H1 (cell line): ENCODE measurements around the gene NXN. TPM values are rescaled to one million over a fixed set of nuclear protein-coding genes. Genes with fewer than 3 reads are reported as not detected.

Experiments used
- CTCF ChIA-PET: fragments of 300-600 bp; sonication (Branson Sonifier 250); formaldehyde crosslinking; loops from one replicate; lab custom pipeline; 2021; ENCODE audit not compliant: partially characterized antibody; lab: Charles Lee
- POLR2A ChIA-PET: fragments of 300-600 bp; sonication (Branson Sonifier 250); formaldehyde crosslinking; loops from one replicate; lab custom pipeline; 2021; ENCODE audit warnings: inconsistent platforms; ENCODE audit not compliant: partially characterized antibody; lab: Charles Lee
- DNase-seq, 2 experiments: peaks; one replicate each; pipeline versions ENCODE4 v3.0.0 to v3.0.0-alpha.2; 2010 to 2022; ENCODE audit warnings: low spot score in 2 of 2, low read depth in 1 of 2, mixed read lengths in 1 of 2
- FAIRE-seq: peaks from 2 replicates; lab custom pipeline; 2011; peaks lifted over from hg19 to GRCh38; lab: Jason Lieb, UNC
- H2AFZ ChIP-seq: 2 replicates; pipeline ENCODE4 v1.8.1; 2012; ENCODE audit warnings: low read length, inconsistent platforms
- H2AK5ac ChIP-seq: 2 replicates; pipeline ENCODE4 v1.6.1; 2013; ENCODE audit warnings: low read depth, low read length
- H2BK120ac ChIP-seq: replicated peaks from 2 replicates; pipeline ENCODE3; 2013; ENCODE audit warnings: low read depth, low read length, inconsistent platforms
- H2BK12ac ChIP-seq: 2 replicates; pipeline ENCODE4 v1.6.1; 2013; ENCODE audit warnings: low read depth, low read length
- H2BK15ac ChIP-seq: 2 replicates; pipeline ENCODE4 v1.6.1; 2013; ENCODE audit warnings: low read length
- H2BK20ac ChIP-seq: 2 replicates; pipeline ENCODE4 v1.6.1; 2013; ENCODE audit warnings: low read length
- H2BK5ac ChIP-seq: 2 replicates; pipeline ENCODE4 v1.6.1; 2013; ENCODE audit warnings: low read depth, low read length
- H3K14ac ChIP-seq: 2 replicates; pipeline ENCODE4 v1.6.1; 2013; ENCODE audit warnings: inconsistent platforms; ENCODE audit not compliant: insufficient read length
- H3K18ac ChIP-seq: 2 replicates; pipeline ENCODE4 v1.6.1; 2013; ENCODE audit warnings: low read length; ENCODE audit errors: extremely low read depth
- H3K23ac ChIP-seq: 2 replicates; pipeline ENCODE4 v1.6.1; 2013; ENCODE audit warnings: inconsistent platforms; ENCODE audit not compliant: insufficient read length
- H3K23me2 ChIP-seq: 2 replicates; pipeline ENCODE4 v1.6.1; 2013; ENCODE audit warnings: low read depth, low read length
- H3K27ac ChIP-seq: 2 replicates; pipeline ENCODE4 v1.6.1; 2011; ENCODE audit warnings: low read depth, low read length, inconsistent platforms
- H3K27me3 ChIP-seq, 4 experiments: replicated peaks in 1 of 4; 1 replicate in 1 of 4; 2 replicates in 3 of 4; pipeline versions ENCODE4 v1.6.1 to v1.8.1; 2011 to 2013; ENCODE audit warnings: low read length in 3 of 4, mild to moderate bottlenecking in 3 of 4, inconsistent platforms in 2 of 4, mixed read lengths in 2 of 4, moderate library complexity in 1 of 4; ENCODE audit not compliant: control insufficient read depth in 3 of 4, insufficient read depth in 3 of 4; ENCODE audit errors: extremely low read depth in 1 of 4
- H3K36me3 ChIP-seq, 4 experiments: 2 replicates each; pipeline versions ENCODE4 v1.6.1 to v1.8.1; 2011 to 2013; ENCODE audit warnings: mild to moderate bottlenecking in 4 of 4, low read length in 3 of 4, moderate library complexity in 2 of 4, control low read depth in 1 of 4, inconsistent platforms in 1 of 4; ENCODE audit not compliant: insufficient read depth in 4 of 4, control insufficient read depth in 2 of 4
- H3K4ac ChIP-seq: replicated peaks from 2 replicates; pipeline ENCODE3; 2013; ENCODE audit warnings: low read length, low read depth, mixed read lengths, inconsistent platforms; ENCODE audit not compliant: insufficient read length
- H3K4me1 ChIP-seq, 4 experiments: replicated peaks in 1 of 4; 1 replicate in 1 of 4; 2 replicates in 3 of 4; pipeline versions ENCODE4 v1.6.1 to v1.8.1; 2011 to 2013; ENCODE audit warnings: low read length in 3 of 4, inconsistent platforms in 2 of 4, mixed read lengths in 1 of 4; ENCODE audit not compliant: insufficient read depth in 4 of 4, control insufficient read depth in 3 of 4
- H3K4me2 ChIP-seq, 2 experiments: 2 replicates each; pipeline versions ENCODE4 v1.6.1 to v1.8.1; 2011 to 2013; ENCODE audit warnings: low read depth in 2 of 2, low read length in 2 of 2, control low read depth in 1 of 2, inconsistent platforms in 1 of 2, mild to moderate bottlenecking in 1 of 2; ENCODE audit not compliant: insufficient read depth in 1 of 2
- H3K4me3 ChIP-seq, 4 experiments: fragments of 200-600, 300-600 bp in 1 of 4; sonication (generic), shearing (Covaris generic), sonication (Bioruptor Twin) in 1 of 4; 2 replicates each; pipeline versions ENCODE4 v1.5.1 to v1.8.1; 2011 to 2016; ENCODE audit warnings: low read length in 4 of 4, low read depth in 3 of 4, control low read depth in 2 of 4, inconsistent platforms in 2 of 4, mild to moderate bottlenecking in 2 of 4, mixed read lengths in 1 of 4, moderate library complexity in 1 of 4; ENCODE audit not compliant: insufficient read depth in 2 of 4; ENCODE audit errors: extremely low read depth in 1 of 4
- H3K56ac ChIP-seq: replicated peaks from 2 replicates; pipeline ENCODE3; 2013; ENCODE audit warnings: low read depth, mild to moderate bottlenecking, mixed read lengths, low read length, inconsistent platforms; ENCODE audit not compliant: insufficient read length
- H3K79me1 ChIP-seq: 2 replicates; pipeline ENCODE4 v1.6.1; 2013; ENCODE audit warnings: low read depth, low read length, control low read depth
- H3K79me2 ChIP-seq, 2 experiments: 2 replicates each; pipeline versions ENCODE4 v1.6.1 to v1.8.1; 2012 to 2013; ENCODE audit warnings: low read length in 2 of 2, mild to moderate bottlenecking in 2 of 2, inconsistent platforms in 1 of 2; ENCODE audit not compliant: insufficient read depth in 2 of 2, control insufficient read depth in 1 of 2
- H3K9ac ChIP-seq, 4 experiments: replicated peaks in 1 of 4; 1 replicate in 1 of 4; 2 replicates in 3 of 4; pipeline versions ENCODE4 v1.6.1 to v1.8.1; 2011 to 2013; ENCODE audit warnings: low read depth in 3 of 4, low read length in 3 of 4, control low read depth in 2 of 4, mild to moderate bottlenecking in 2 of 4, moderate library complexity in 2 of 4, inconsistent platforms in 1 of 4; ENCODE audit errors: extremely low read depth in 1 of 4
- H3K9me3 ChIP-seq, 2 experiments: 2 replicates each; pipeline versions ENCODE4 v1.6.1 to v1.8.1; 2012 to 2013; ENCODE audit warnings: mild to moderate bottlenecking in 2 of 2, moderate library complexity in 2 of 2, control low read depth in 1 of 2, inconsistent platforms in 1 of 2, low read depth in 1 of 2, low read length in 1 of 2, mixed read lengths in 1 of 2; ENCODE audit not compliant: insufficient read depth in 2 of 2
- H4K20me1 ChIP-seq, 2 experiments: replicated peaks in 1 of 2; 2 replicates each; pipeline versions ENCODE3 to v1.8.1; 2011 to 2013; ENCODE audit warnings: inconsistent platforms in 2 of 2, low read length in 2 of 2, mild to moderate bottlenecking in 1 of 2; ENCODE audit not compliant: insufficient read depth in 2 of 2, control insufficient read depth in 1 of 2
- H4K5ac ChIP-seq: 2 replicates; pipeline ENCODE4 v1.6.1; 2013; ENCODE audit warnings: low read length, low read depth, mixed read lengths, inconsistent platforms; ENCODE audit not compliant: insufficient read length
- H4K8ac ChIP-seq: 2 replicates; pipeline ENCODE4 v1.8.0; 2013; ENCODE audit warnings: mild to moderate bottlenecking, moderate library complexity, low read length, inconsistent platforms; ENCODE audit not compliant: insufficient read depth; ENCODE audit errors: extremely low read depth
- H4K91ac ChIP-seq: replicated peaks from 2 replicates; pipeline ENCODE3; 2013; ENCODE audit warnings: low read length, mixed read lengths, inconsistent platforms; ENCODE audit not compliant: insufficient read length
- BCL11A ChIP-seq, 2 experiments: IDR thresholded peaks; one replicate each; pipeline ENCODE4 v1.6.1; 2011; ENCODE audit warnings: low read depth in 2 of 2, low read length in 2 of 2, mild to moderate bottlenecking in 2 of 2
- CREB1 ChIP-seq: IDR thresholded peaks from 2 replicates; pipeline ENCODE4 v1.6.1; 2012; ENCODE audit warnings: inconsistent platforms
- EZH2 ChIP-seq: fragments of 200-600 bp; sonication (generic); IDR thresholded peaks from 2 replicates; pipeline ENCODE4 v1.7.1; 2012; ENCODE audit warnings: low read depth, mild to moderate bottlenecking, moderate library complexity, low read length, inconsistent platforms; ENCODE audit not compliant: severe bottlenecking
- HDAC6 ChIP-seq: IDR thresholded peaks from one replicate; pipeline ENCODE4 v1.7.1; 2012; ENCODE audit warnings: low read depth, mild to moderate bottlenecking, inconsistent platforms, low read length, moderate library complexity
- SP1 ChIP-seq: IDR thresholded peaks from 2 replicates; pipeline ENCODE4 v1.6.1; 2011; ENCODE audit warnings: low read depth, low read length
- SP4 ChIP-seq: IDR thresholded peaks from 2 replicates; pipeline ENCODE4 v1.6.1; 2012; ENCODE audit warnings: low read length, inconsistent platforms
- SRF ChIP-seq: IDR thresholded peaks from 2 replicates; pipeline ENCODE4 v1.6.1; 2011; ENCODE audit warnings: mild to moderate bottlenecking, low read depth, low read length, moderate library complexity
- TBP ChIP-seq: IDR thresholded peaks from 2 replicates; pipeline ENCODE4 v1.6.1; 2011; ENCODE audit warnings: low read depth, low read length, improper control_type of control experiment
- ZNF274 ChIP-seq: IDR thresholded peaks from 2 replicates; pipeline ENCODE4 v1.7.0; 2012; ENCODE audit warnings: low read length, borderline replicate concordance; ENCODE audit errors: extremely low read depth
- WGBS, 2 experiments: shearing (Covaris generic) in 1 of 2; methylation state at CpG; one replicate each; pipeline versions ENCODE4 v1.1.6 to v1.1.7; 2013 to 2015; ENCODE audit warnings: low lambda C conversion rate in 2 of 2, mixed read lengths in 2 of 2, inconsistent platforms in 1 of 2, low coverage in 1 of 2, missing lambda C conversion rate in 1 of 2; ENCODE audit not compliant: insufficient replicate concordance in 2 of 2, insufficient coverage in 1 of 2, insufficient read length in 1 of 2; ENCODE audit errors: extremely low coverage in 1 of 2, missing lambda C conversion rate in 1 of 2; 5-methylcytosine and 5-hydroxymethylcytosine counted together
- polyA plus RNA-seq, 7 experiments: library from polyadenylated mRNA; depleted of rRNA in 3 of 7; stranded (reverse) in 5 of 7; unstranded in 2 of 7; fragments of >200 nt in 5 of 7; fragments of 200-250 nt in 2 of 7; gene quantifications; 1 replicate in 5 of 7; 2 replicates in 1 of 7; 4 replicates in 1 of 7; pipeline versions ENCODE4 v1.2.1 to v1.2.3, GENCODE V29; 2011 to 2013; ENCODE audit warnings: missing spikeins in 2 of 7, mixed read lengths in 2 of 7
- total RNA-seq: library from RNA; stranded (reverse); fragmentation: NEBNext Ultra II Directional; extraction: Animal tissue kit (Norgen Biotek cat#: 25700); gene quantifications from 2 replicates; pipeline ENCODE4 v1.2.1, GENCODE V29; 2021
- TF ChIP-seq, protein P1 (sequence below): IDR thresholded peaks from 2 replicates; pipeline ENCODE4 v1.6.1; 2012; ENCODE audit warnings: inconsistent platforms
- TF ChIP-seq, protein P2 (sequence below): IDR thresholded peaks from 2 replicates; pipeline ENCODE4 v1.6.1; 2011; ENCODE audit warnings: low read length, improper control_type of control experiment

Gene NXN
- total and polyA plus RNA-seq, 2 of the 8 experiments (the other 6 are each of a cell fraction or from before 2014, with no cell fraction given), result 94.1 to 107 TPM

DNA sequence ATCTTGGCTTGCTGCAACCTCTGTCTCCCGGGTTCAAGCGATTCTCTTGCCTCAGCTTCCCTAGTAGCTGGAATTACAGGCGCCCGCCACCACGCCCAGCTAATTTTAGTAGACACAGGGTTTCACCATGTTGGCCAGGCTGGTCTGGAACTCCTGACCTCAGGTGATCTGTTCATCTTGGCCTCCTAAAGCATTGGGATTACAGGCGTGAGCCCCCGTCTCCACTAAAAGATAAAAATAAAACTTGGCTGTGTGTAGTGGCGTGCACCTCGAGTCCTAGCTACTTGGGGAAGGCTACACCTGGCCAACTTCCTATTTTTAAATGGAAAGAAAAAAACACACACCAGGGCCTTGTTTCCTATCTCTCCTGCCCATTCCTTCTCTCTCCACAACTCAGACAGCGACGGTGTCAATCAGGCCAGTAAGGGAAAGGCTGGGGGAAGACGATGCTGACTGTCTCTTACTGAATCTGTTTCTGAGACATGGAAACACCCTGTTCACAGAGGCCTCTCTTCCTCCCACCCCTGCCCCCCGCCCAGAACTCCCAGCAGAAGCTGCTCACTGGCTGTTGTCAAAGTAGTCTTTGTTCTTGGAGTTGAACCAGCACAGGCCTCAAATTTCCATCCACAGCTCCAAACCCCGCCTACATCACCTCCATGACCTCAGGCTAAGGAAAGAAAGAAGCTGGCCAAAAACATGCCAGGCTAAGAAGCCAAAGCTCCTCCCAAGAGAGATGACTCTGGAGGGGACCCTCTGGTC is 96.6 kb downstream of the NXN start:
- peak overlapping the region in 1 of 2 experiments; percentile 25; a peak in 1 of 4 replicates for H3K4me2 ChIP-seq
- no peak overlapping the region for H2BK15ac ChIP-seq
- no peak overlapping the region for H3K9ac ChIP-seq
- peak overlapping the region; percentile 57 for H4K91ac ChIP-seq
- H2BK120ac ChIP-seq, result no peak overlapping the region
- no peak overlapping the region for H2BK20ac ChIP-seq
- no peaks in the 10 kb centered on the region; the same call in 1 of the 2 replicates for H3K23me2 ChIP-seq
- ChIA-PET CTCF (interaction anchor here (1.4 to 2.1 kb wide), 3 partner anchors 9 to 82 kb away, joined by 4 to 6 read pairs (median 4); no protein-coding TSS in a partner anchor), POLR2A (interaction anchor here (1.3 kb wide), 1 partner anchor 90 kb away, joined by 4 read pairs; no protein-coding TSS in a partner anchor)
- no peak overlapping the region for H2BK5ac ChIP-seq
- DNase-seq (no peak), FAIRE-seq (no peak)
- H2BK12ac ChIP-seq, result 0 out of 2 replicates have a peak overlapping the region, but pooled peaks have one; percentile 68
- no peaks in the 10 kb centered on the region for H3K27me3 ChIP-seq
- peaks cover 0 to 68% of the 10 kb centered on the region in 2 experiments; a peak in 3 of 4 replicates for H3K79me2 ChIP-seq
- no peak overlapping the region for H3K18ac ChIP-seq
- no peaks in the 10 kb centered on the region for H3K9me3 ChIP-seq
- no peak overlapping the region for H4K5ac ChIP-seq
- peaks cover 0 to 11% of the 10 kb centered on the region in 2 experiments for H4K20me1 ChIP-seq
- no peak overlapping the region for H3K23ac ChIP-seq
- H3K56ac ChIP-seq, result no peak overlapping the region
- no peaks in the 10 kb centered on the region for H3K36me3 ChIP-seq
- no peak overlapping the region for H2AFZ ChIP-seq
- peaks cover 2 to 35% (median 3%) of the 10 kb centered on the region in 4 experiments for H3K4me1 ChIP-seq
- H3K27ac ChIP-seq, result no peak overlapping the region
- H3K4ac ChIP-seq, result no peak overlapping the region
- H3K79me1 ChIP-seq, result peaks cover 8% of the 10 kb centered on the region
- H3K4me3 ChIP-seq, result no peak overlapping the region
- H4K8ac ChIP-seq, result no peak overlapping the region
- H3K14ac ChIP-seq, result no peak overlapping the region
- no peak overlapping the region; the same call in 1 of the 2 replicates for H2AK5ac ChIP-seq
- 88% methylated on average over 13 of the region's 14 CpGs; no CpG with 5 or more reads in 1 of the 2 experiments for WGBS, 2 experiments
- TF ChIP-seq EZH2 (no peak), SP4 (no peak), HDAC6 (no peak), SP1 (no peak), BCL11A (IDR thresholded peaks at IDR 0.05; ENCODE audit: low read depth in 2 of 2, low read length in 2 of 2) (no peak), ZNF274 (no peak), CREB1 (no peak), TBP (no peak), SRF (no peak)
- TF ChIP-seq, protein P1, sequence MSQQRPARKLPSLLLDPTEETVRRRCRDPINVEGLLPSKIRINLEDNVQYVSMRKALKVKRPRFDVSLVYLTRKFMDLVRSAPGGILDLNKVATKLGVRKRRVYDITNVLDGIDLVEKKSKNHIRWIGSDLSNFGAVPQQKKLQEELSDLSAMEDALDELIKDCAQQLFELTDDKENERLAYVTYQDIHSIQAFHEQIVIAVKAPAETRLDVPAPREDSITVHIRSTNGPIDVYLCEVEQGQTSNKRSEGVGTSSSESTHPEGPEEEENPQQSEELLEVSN, result no peak
- TF ChIP-seq, protein P2, sequence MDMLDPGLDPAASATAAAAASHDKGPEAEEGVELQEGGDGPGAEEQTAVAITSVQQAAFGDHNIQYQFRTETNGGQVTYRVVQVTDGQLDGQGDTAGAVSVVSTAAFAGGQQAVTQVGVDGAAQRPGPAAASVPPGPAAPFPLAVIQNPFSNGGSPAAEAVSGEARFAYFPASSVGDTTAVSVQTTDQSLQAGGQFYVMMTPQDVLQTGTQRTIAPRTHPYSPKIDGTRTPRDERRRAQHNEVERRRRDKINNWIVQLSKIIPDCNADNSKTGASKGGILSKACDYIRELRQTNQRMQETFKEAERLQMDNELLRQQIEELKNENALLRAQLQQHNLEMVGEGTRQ, result no peak
